Esophagus squamous epithelium (tissue), 5 donors: ENCODE data around the gene REG3A. TPM values are rescaled to one million over a fixed set of nuclear protein-coding genes. Genes with fewer than 3 reads are reported as not detected.

Experiments used
- DNase-seq: peaks from one replicate; lab custom pipeline; 2025; lab: John Stamatoyannopoulos, UW
- H3K27ac ChIP-seq, 4 donors: fragments of 200-600 bp; sonication (generic); one replicate each; pipeline ENCODE4 v1.5.1; 2016 to 2019; ENCODE audit warnings: mild to moderate bottlenecking in 1 of 4
- H3K27me3 ChIP-seq, 4 donors: fragments of 200-600 bp; sonication (generic); 1 replicate in 3 of 4; 2 replicates in 1 of 4; pipeline versions ENCODE4 v1.5.1 to v1.6.0; 2017 to 2021; ENCODE audit warnings: antibody characterized with exemption in 1 of 4
- H3K36me3 ChIP-seq, 3 donors: fragments of 200-600 bp; sonication (generic); one replicate each; pipeline ENCODE4 v1.5.1; 2016 to 2019
- H3K4me1 ChIP-seq, 3 donors: fragments of 200-600 bp; sonication (generic); one replicate each; pipeline ENCODE4 v1.5.1; 2017 to 2019
- H3K4me3 ChIP-seq, 4 donors: fragments of 200-600 bp; sonication (generic); 1 replicate in 3 of 4; 2 replicates in 1 of 4; pipeline ENCODE4 v1.5.1; 2016 to 2019; ENCODE audit warnings: mild to moderate bottlenecking in 2 of 4, moderate library complexity in 1 of 4
- H3K9me3 ChIP-seq, 3 donors: fragments of 200-600 bp; sonication (generic); one replicate each; pipeline ENCODE4 v1.5.1; 2016 to 2019
- POLR2A ChIP-seq, 4 donors: fragments of 450-650 bp; IDR thresholded peaks; one replicate each; pipeline ENCODE4 v1.6.1; 2017; ENCODE audit warnings: antibody characterized with exemption in 4 of 4, mild to moderate bottlenecking in 4 of 4, moderate library complexity in 3 of 4
- WGBS, 2 donors: methylation state at CpG; one replicate each; pipeline ENCODE4 v1.1.5; 2018; 5-methylcytosine and 5-hydroxymethylcytosine counted together
- intact Hi-C: fragments of 100-400 bp; cut with DNase I; formaldehyde crosslinking; loops from one replicate; pipeline ENCODE4 v1.15.0; 2022
- total RNA-seq, 4 donors: library from RNA; depleted of rRNA; stranded (reverse); fragments of >200 nt; gene quantifications; one replicate each; pipeline ENCODE4 v1.1.0, GENCODE V29; 2016
- TF ChIP-seq, protein P1 (sequence below), 6 experiments: fragments of 450-650 bp in 4 of 6; fragments of 200-600 bp in 2 of 6; sonication (generic) in 2 of 6; IDR thresholded peaks; one replicate each; pipeline ENCODE4 v1.5.1; 2016 to 2019; ENCODE audit warnings: antibody characterized with exemption in 6 of 6, mild to moderate bottlenecking in 4 of 6, moderate library complexity in 4 of 6
- donor health status: DM: yes; HTN: yes; CAD: no.

Gene REG3A
- total RNA-seq, 4 donors from 2014 or later: not detected

DNA sequence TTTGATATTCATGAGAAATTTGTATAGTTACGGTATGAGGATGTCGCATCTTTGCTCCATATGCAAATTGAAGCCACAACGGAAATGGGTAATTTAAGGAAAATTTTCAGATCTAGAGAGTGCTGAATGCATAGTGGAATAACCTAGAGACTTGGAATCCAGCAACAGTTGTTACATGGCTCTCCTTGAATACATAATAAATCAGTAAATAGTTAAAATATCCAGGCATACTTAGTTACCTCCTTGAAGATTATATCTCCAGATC is 33.9 kb downstream of the REG3A start:
- no peaks in the 10 kb centered on the region for H3K36me3 ChIP-seq
- 80 to 90% methylated on average over 3 of the region's 3 CpGs for WGBS, 2 donors
- no peak overlapping the region for H3K4me3 ChIP-seq
- H3K27ac ChIP-seq: no peak overlapping the region
- no peaks in the 10 kb centered on the region for H3K9me3 ChIP-seq
- H3K27me3 ChIP-seq: no peaks in the 10 kb centered on the region
- no peak for TF ChIP-seq POLR2A (IDR thresholded peaks at IDR 0.05)
- TF ChIP-seq, protein P1, sequence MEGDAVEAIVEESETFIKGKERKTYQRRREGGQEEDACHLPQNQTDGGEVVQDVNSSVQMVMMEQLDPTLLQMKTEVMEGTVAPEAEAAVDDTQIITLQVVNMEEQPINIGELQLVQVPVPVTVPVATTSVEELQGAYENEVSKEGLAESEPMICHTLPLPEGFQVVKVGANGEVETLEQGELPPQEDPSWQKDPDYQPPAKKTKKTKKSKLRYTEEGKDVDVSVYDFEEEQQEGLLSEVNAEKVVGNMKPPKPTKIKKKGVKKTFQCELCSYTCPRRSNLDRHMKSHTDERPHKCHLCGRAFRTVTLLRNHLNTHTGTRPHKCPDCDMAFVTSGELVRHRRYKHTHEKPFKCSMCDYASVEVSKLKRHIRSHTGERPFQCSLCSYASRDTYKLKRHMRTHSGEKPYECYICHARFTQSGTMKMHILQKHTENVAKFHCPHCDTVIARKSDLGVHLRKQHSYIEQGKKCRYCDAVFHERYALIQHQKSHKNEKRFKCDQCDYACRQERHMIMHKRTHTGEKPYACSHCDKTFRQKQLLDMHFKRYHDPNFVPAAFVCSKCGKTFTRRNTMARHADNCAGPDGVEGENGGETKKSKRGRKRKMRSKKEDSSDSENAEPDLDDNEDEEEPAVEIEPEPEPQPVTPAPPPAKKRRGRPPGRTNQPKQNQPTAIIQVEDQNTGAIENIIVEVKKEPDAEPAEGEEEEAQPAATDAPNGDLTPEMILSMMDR (IDR thresholded peaks at IDR 0.05): no peak
- intact Hi-C loops: no loop called here
- no peak for DNase-seq
- H3K4me1 ChIP-seq: no peaks in the 10 kb centered on the region

DNA sequence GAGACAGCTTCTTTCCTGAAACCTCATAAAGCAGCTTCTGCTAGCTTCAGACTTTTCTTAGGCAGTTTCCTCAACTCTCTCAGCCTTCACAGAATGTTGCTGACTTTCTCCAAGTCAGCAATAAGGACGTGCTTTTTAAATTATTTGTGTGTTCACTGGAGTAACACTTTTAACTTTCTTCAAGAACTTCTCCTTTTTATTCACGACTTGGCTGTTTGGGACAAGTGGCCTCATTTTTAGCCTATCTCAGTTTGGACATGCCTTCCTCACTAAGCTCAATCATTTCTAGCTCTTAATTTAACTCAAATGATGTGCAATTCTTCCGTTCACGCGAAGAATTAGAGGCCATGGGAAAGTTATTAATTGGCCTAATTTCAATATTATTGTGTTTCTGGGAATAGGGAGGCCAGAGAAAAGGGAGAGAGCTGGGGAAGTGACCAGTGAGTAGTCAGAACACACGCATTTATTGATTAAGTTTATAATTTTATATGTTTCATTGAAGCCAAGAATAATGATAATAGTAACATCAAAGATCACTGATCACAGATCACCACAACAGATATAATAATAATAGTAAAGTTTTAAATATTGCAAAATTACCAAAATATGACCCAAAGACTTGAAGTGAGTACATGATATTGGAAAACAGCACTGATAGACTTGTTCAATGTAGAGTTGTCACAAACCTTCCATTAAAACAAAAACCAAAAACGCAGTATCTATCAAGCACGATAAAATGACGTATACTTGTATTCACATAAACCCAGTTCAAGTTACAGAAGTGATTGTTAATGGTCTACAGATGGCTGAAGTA is 34.4 kb downstream of the REG3A start:
- Histone ChIP-seq H3K36me3 (no peaks in the 10 kb centered on the region), H3K27me3 (no peaks in the 10 kb centered on the region), H3K4me3 (no peak overlapping the region), H3K9me3 (no peaks in the 10 kb centered on the region), H3K4me1 (no peaks in the 10 kb centered on the region), H3K27ac (no peak overlapping the region)
- intact Hi-C loops: no loop called here
- TF ChIP-seq POLR2A (IDR thresholded peaks at IDR 0.05): no peak
- TF ChIP-seq, protein P1 (IDR thresholded peaks at IDR 0.05): no peak
- 66 to 76% methylated on average over 9 of the region's 9 CpGs for WGBS, 2 donors
- no peak for DNase-seq

DNA sequence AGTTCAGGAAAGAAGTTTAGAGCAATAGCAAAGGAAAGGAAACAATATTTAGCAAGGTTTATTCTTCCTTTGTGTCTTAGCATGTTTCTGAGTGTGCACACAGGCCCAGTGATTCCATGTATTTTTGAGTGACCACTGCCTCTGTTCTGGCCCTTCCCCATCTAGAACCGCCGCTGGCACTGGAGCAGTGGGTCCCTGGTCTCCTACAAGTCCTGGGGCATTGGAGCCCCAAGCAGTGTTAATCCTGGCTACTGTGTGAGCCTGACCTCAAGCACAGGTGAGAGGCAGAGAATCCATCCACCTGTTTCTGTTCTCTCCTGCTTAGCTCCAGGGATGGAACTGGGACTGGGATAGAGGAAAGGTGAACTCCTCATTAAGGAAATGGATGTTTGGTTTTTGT is 36.9 kb downstream of the REG3A start:
- Histone ChIP-seq H3K4me3 (no peak overlapping the region), H3K27ac (no peak overlapping the region), H3K9me3 (no peaks in the 10 kb centered on the region), H3K4me1 (no peaks in the 10 kb centered on the region), H3K36me3 (no peaks in the 10 kb centered on the region), H3K27me3 (no peaks in the 10 kb centered on the region)
- TF ChIP-seq POLR2A (IDR thresholded peaks at IDR 0.05): no peak
- TF ChIP-seq, protein P1 (IDR thresholded peaks at IDR 0.05): no peak
- WGBS, 2 donors: 75 to 95% methylated on average over 2 of the region's 2 CpGs
- DNase-seq: no peak
- intact Hi-C loops: no loop called here

DNA sequence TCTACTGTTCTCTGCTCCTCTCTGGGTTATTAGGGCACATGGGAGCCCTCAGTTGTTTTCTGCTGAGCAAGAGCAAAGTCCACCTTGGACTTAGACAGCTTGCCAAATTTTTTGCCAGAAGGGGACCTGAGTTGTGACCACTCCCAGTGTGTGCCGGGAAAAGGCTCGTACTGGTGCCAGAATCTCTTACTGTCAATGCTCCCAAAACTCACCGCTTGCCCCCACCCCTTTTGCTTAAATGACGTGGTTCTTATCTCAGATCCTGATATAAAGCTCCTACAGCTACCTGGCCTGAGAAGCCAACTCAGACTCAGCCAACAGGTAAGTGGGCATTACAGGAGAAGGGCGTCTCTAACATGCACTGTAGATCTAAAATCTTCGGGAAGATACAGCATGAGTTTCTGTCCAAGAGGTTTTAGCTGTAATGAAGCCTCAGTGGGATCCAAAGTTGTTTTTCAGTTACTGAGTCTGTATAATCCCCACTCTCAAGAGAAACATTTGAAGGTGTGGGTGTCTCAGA is 39.3 kb downstream of the REG3A start, which contains the start of gene REG1A:
Gene REG1A (plus strand): TSS at position 295 of the 520 bp plus-strand sequence. CDS start 374 bp downstream, outside the sequence.
- Histone ChIP-seq H3K27me3 (no peaks in the 10 kb centered on the region), H3K4me3 (no peak within 1 kb of the TSS), H3K36me3 (no peaks in the 10 kb centered on the region), H3K9me3 (no peaks in the 10 kb centered on the region), H3K27ac (no peak within 1 kb of the TSS), H3K4me1 (no peaks in the 10 kb centered on the region)
- WGBS, 2 donors: 68 to 74% methylated on average over 6 of the region's 6 CpGs
- TF ChIP-seq, protein P1 (IDR thresholded peaks at IDR 0.05): no peak
- TF ChIP-seq POLR2A (IDR thresholded peaks at IDR 0.05): no peak
- DNase-seq: no peak
- intact Hi-C loops: no loop called here
